ENCODE results near the gene TULP4.

DNA sequence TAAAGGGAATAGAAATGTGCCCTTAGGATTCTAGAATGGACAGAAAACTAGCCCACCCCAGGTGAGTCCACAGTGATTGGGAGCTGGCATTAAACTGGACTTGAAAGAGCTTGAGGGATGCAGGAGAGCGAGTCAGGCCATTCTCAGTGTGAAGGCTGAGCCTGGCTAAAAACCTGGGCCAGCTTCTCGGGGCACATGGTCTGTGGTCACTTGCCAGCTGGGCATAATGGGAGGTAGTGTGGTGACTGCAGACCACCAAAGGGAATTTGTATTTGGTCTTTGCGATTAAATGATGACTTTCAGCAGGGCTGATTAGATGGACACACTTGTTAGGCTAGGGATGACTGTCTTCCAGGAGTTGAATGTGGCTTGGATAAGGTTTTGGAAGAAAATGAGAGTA, 71.3 kb downstream of the TULP4 start:
- TF ChIP-seq, protein P1, sequence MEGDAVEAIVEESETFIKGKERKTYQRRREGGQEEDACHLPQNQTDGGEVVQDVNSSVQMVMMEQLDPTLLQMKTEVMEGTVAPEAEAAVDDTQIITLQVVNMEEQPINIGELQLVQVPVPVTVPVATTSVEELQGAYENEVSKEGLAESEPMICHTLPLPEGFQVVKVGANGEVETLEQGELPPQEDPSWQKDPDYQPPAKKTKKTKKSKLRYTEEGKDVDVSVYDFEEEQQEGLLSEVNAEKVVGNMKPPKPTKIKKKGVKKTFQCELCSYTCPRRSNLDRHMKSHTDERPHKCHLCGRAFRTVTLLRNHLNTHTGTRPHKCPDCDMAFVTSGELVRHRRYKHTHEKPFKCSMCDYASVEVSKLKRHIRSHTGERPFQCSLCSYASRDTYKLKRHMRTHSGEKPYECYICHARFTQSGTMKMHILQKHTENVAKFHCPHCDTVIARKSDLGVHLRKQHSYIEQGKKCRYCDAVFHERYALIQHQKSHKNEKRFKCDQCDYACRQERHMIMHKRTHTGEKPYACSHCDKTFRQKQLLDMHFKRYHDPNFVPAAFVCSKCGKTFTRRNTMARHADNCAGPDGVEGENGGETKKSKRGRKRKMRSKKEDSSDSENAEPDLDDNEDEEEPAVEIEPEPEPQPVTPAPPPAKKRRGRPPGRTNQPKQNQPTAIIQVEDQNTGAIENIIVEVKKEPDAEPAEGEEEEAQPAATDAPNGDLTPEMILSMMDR (IDR thresholded peaks at IDR 0.05), result no peak
- no peak for TF ChIP-seq POLR2A (IDR thresholded peaks at IDR 0.05)

All from thyroid gland (tissue), 4 donors.